ENCODE results near the gene ADAP2.

ADAP2 gene

GRCh38 chr17:30997842-30998241 is 76.1 kb downstream of the ADAP2 start:
- TF ChIP-seq EZH2phosphoT487 (IDR thresholded peaks at IDR 0.05; ENCODE audit: low read length) (no peak), CTCF (IDR thresholded peaks at IDR 0.05; ENCODE audit: low read length) (no peak), EZH2 (optimal IDR thresholded peaks at IDR 0.05; ENCODE audit: low read depth, low read length) (no peak)
- no peaks in the 10 kb centered on the region for H3K79me2 ChIP-seq (ENCODE audit: low read length)
- H3K36me3 ChIP-seq (replicated peaks; ENCODE audit: insufficient read depth, low read length): no peaks in the 10 kb centered on the region
- no peak overlapping the region for H3K4me2 ChIP-seq (ENCODE audit: low read depth, low read length)
- H2AFZ ChIP-seq (ENCODE audit: low read length): no peak overlapping the region
- H3K27me3 ChIP-seq (replicated peaks; ENCODE audit: insufficient read depth, low read length): no peaks in the 10 kb centered on the region
- H4K20me1 ChIP-seq (ENCODE audit: insufficient read depth, low read length): no peaks in the 10 kb centered on the region
- no peaks in the 10 kb centered on the region for H3K9me2 ChIP-seq (replicated peaks; ENCODE audit: insufficient read depth, low read length)
- H3K9ac ChIP-seq (ENCODE audit: low read length): no peak overlapping the region
- no peak for DNase-seq
- no peaks in the 10 kb centered on the region for H3F3A ChIP-seq (ENCODE audit: insufficient read depth, low read length)
- no peak overlapping the region for H3K27ac ChIP-seq (ENCODE audit: low read length)
- no peaks in the 10 kb centered on the region for H3K4me1 ChIP-seq (ENCODE audit: low read length)
- H3K9me3 ChIP-seq (replicated peaks; ENCODE audit: insufficient read depth, low read length): no peaks in the 10 kb centered on the region
- H3K4me3 ChIP-seq (ENCODE audit: low read length): no peak overlapping the region

DNA sequence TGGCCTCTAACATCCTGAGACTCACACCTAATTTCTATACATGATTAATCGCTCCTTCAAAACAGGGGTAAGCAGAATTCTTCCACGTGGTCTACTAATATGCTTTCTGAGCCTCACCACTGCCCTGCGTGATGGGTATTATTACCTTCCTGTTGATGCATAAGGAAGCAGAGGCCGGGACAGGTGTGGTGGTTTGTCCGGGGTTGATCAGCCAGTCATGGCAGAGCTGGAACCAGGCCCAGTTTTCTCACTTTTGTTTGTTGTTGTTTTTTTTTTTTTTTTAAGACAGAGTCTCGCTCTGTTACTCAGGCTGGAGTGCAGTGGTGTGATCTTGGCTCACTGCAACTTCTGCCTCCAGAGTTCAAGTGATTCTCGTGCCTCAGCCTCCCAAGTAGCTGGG is 80.3 kb downstream of the ADAP2 start:
- Histone ChIP-seq H2AFZ (ENCODE audit: low read length) (no peak overlapping the region), H3K79me2 (ENCODE audit: low read length) (no peaks in the 10 kb centered on the region), H3K27ac (ENCODE audit: low read length) (no peak overlapping the region), H3F3A (ENCODE audit: insufficient read depth, low read length) (no peaks in the 10 kb centered on the region), H3K27me3 (replicated peaks; ENCODE audit: insufficient read depth, low read length) (no peaks in the 10 kb centered on the region), H3K9me2 (replicated peaks; ENCODE audit: insufficient read depth, low read length) (no peaks in the 10 kb centered on the region), H3K36me3 (replicated peaks; ENCODE audit: insufficient read depth, low read length) (no peaks in the 10 kb centered on the region), H3K9ac (ENCODE audit: low read length) (no peak overlapping the region), H3K9me3 (replicated peaks; ENCODE audit: insufficient read depth, low read length) (no peaks in the 10 kb centered on the region), H4K20me1 (ENCODE audit: insufficient read depth, low read length) (no peaks in the 10 kb centered on the region), H3K4me2 (ENCODE audit: low read depth, low read length) (no peak overlapping the region), H3K4me3 (ENCODE audit: low read length) (no peak overlapping the region), H3K4me1 (ENCODE audit: low read length) (no peaks in the 10 kb centered on the region)
- no peak for DNase-seq
- TF ChIP-seq CTCF (IDR thresholded peaks at IDR 0.05; ENCODE audit: low read length) (no peak), EZH2 (optimal IDR thresholded peaks at IDR 0.05; ENCODE audit: low read depth, low read length) (no peak), EZH2phosphoT487 (IDR thresholded peaks at IDR 0.05; ENCODE audit: low read length) (no peak)

DNA sequence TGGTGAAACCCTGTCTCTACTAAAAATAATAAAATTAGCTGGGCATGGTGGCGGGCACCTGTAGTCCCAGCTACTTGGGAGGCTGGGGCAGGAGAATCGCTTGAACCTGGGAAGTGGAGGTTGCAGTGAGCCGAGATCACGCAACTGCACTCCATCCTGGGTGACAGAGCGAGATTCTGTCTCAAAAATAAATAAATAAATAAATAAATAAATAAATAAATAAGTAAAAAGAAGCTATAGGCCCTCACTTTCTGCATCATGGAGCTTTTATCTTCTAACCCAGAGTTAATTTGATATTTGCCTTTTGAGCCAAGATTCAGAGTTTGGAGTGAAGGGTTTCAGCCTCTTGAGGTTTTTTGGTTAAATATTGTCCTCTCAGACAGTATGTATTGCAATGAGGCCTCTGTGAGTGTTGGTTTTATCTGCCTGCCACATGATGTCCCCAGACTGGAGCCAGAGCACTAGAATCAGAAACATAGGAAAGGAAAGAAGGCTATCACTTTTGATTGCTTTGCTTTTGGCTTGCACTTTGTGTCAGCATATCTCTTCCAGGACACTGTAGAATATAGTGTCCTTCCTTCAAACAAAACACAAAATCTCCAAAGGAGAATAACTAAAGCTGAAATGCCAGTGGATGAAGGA is 81.6 kb downstream of the ADAP2 start:
- no peak overlapping the region for H2AFZ ChIP-seq (ENCODE audit: low read length)
- no peak overlapping the region for H3K4me3 ChIP-seq (ENCODE audit: low read length)
- H3K36me3 ChIP-seq (replicated peaks; ENCODE audit: insufficient read depth, low read length): no peaks in the 10 kb centered on the region
- no peaks in the 10 kb centered on the region for H3K4me1 ChIP-seq (ENCODE audit: low read length)
- H3K9me2 ChIP-seq (replicated peaks; ENCODE audit: insufficient read depth, low read length): no peaks in the 10 kb centered on the region
- no peak for DNase-seq
- no peaks in the 10 kb centered on the region for H3F3A ChIP-seq (ENCODE audit: insufficient read depth, low read length)
- no peak for TF ChIP-seq EZH2phosphoT487 (IDR thresholded peaks at IDR 0.05; ENCODE audit: low read length)
- no peak for TF ChIP-seq EZH2 (optimal IDR thresholded peaks at IDR 0.05; ENCODE audit: low read depth, low read length)
- no peak for TF ChIP-seq CTCF (IDR thresholded peaks at IDR 0.05; ENCODE audit: low read length)
- H3K27me3 ChIP-seq (replicated peaks; ENCODE audit: insufficient read depth, low read length): no peaks in the 10 kb centered on the region
- H3K79me2 ChIP-seq (ENCODE audit: low read length): no peaks in the 10 kb centered on the region
- no peak overlapping the region for H3K9ac ChIP-seq (ENCODE audit: low read length)
- no peak overlapping the region for H3K27ac ChIP-seq (ENCODE audit: low read length)
- no peaks in the 10 kb centered on the region for H4K20me1 ChIP-seq (ENCODE audit: insufficient read depth, low read length)
- H3K9me3 ChIP-seq (replicated peaks; ENCODE audit: insufficient read depth, low read length): no peaks in the 10 kb centered on the region
- H3K4me2 ChIP-seq (ENCODE audit: low read depth, low read length): no peak overlapping the region

Measured in MM.1S (cell line).